Thyroid gland (tissue), 4 donors: ENCODE results near the gene BTBD9. TPM values are rescaled to one million over a fixed set of nuclear protein-coding genes. Genes with fewer than 3 reads are reported as not detected.

Experiments
- DNase-seq, 2 donors: peaks; one replicate each; pipeline ENCODE4 v3.0.0-alpha.2; 2019
- H3K27ac ChIP-seq, 3 donors: fragments of 200-600 bp; sonication (generic); 1 replicate in 2 of 3; 2 replicates in 1 of 3; pipeline ENCODE4 v1.5.1; 2016 to 2019; ENCODE audit warnings: mild to moderate bottlenecking in 1 of 3, moderate library complexity in 1 of 3
- H3K27me3 ChIP-seq: fragments of 200-600 bp; sonication (generic); one replicate; pipeline ENCODE4 v1.5.1; 2019
- H3K36me3 ChIP-seq, 2 donors: fragments of 200-600 bp; sonication (generic); one replicate each; pipeline ENCODE4 v1.5.1; 2016 to 2019
- H3K4me1 ChIP-seq, 2 donors: fragments of 200-600 bp; sonication (generic); one replicate each; pipeline ENCODE4 v1.5.1; 2017 to 2019
- H3K4me3 ChIP-seq, 3 donors: fragments of 200-600 bp; sonication (generic); replicated peaks in 1 of 3; 1 replicate in 2 of 3; 2 replicates in 1 of 3; pipeline ENCODE4 v1.5.1; 2016; ENCODE audit warnings: mild to moderate bottlenecking in 1 of 3
- H3K9me3 ChIP-seq: fragments of 200-600 bp; sonication (generic); one replicate; pipeline ENCODE4 v1.5.1; 2017
- CTCF ChIP-seq, 6 experiments: fragments of 200-600 bp in 3 of 6; fragments of 450-650 bp in 3 of 6; sonication (generic) in 3 of 6; IDR thresholded peaks; one replicate each; pipeline ENCODE4 v1.5.1; 2016 to 2019; ENCODE audit warnings: antibody characterized with exemption in 6 of 6, mild to moderate bottlenecking in 2 of 6, inconsistent platforms in 1 of 6, moderate library complexity in 1 of 6
- POLR2A ChIP-seq, 2 donors: fragments of 450-650 bp; IDR thresholded peaks; one replicate each; pipeline ENCODE4 v1.6.1; 2017; ENCODE audit warnings: antibody characterized with exemption in 2 of 2, mild to moderate bottlenecking in 2 of 2, moderate library complexity in 1 of 2
- WGBS, 2 donors: methylation state at CpG; one replicate each; pipeline ENCODE4 v1.1.5; 2017; 5-methylcytosine and 5-hydroxymethylcytosine counted together
- intact Hi-C: fragments of 100-400 bp; cut with DNase I; formaldehyde crosslinking; loops from one replicate; pipeline ENCODE4 v1.15.1; 2023
- total RNA-seq, 4 donors: library from RNA; depleted of rRNA; stranded (reverse); fragments of >200 nt; gene quantifications; one replicate each; pipeline ENCODE4 v1.2.3, GENCODE V29; 2016

BTBD9 gene
- total RNA-seq, 4 donors from 2014 or later: 17.3 to 32.0 (median 27.4) TPM

- no peak for TF ChIP-seq POLR2A (IDR thresholded peaks at IDR 0.05)
- no peak for TF ChIP-seq CTCF (IDR thresholded peaks at IDR 0.05)
- intact Hi-C loops: no loop called here
- DNase-seq: no peak
These were observed 275.6 kb downstream of the BTBD9 start for GRCh38 chr6:38364127-38364526.

GRCh38 chr6:38355519-38355918 is 284.2 kb downstream of the BTBD9 start:
- WGBS, 2 donors: 74 to 85% methylated on average over 4 of the region's 4 CpGs
- intact Hi-C loops: no loop called here
- no peaks in the 10 kb centered on the region for H3K27me3 ChIP-seq

More at GRCh38 chr6:38364127-38364526, 275.6 kb downstream of the BTBD9 start:
- no peaks in the 10 kb centered on the region for H3K36me3 ChIP-seq
- no peak overlapping the region for H3K27ac ChIP-seq
- H3K9me3 ChIP-seq: no peaks in the 10 kb centered on the region
- H3K4me3 ChIP-seq: no peak overlapping the region
- no peaks in the 10 kb centered on the region for H3K4me1 ChIP-seq
- WGBS, 2 donors: 77 to 79% methylated on average over 3 of the region's 3 CpGs
- H3K27me3 ChIP-seq: no peaks in the 10 kb centered on the region

GRCh38 chr6:38354905-38355304 is 284.8 kb downstream of the BTBD9 start:
- no peak for TF ChIP-seq CTCF (IDR thresholded peaks at IDR 0.05)
- no peak for TF ChIP-seq POLR2A (IDR thresholded peaks at IDR 0.05)
- 20 to 55% methylated on average over 1 of the region's 1 CpG for WGBS, 2 donors

More at GRCh38 chr6:38355519-38355918, 284.2 kb downstream of the BTBD9 start:
- H3K27ac ChIP-seq: no peak overlapping the region
- no peaks in the 10 kb centered on the region for H3K36me3 ChIP-seq
- TF ChIP-seq CTCF (IDR thresholded peaks at IDR 0.05) (no peak), POLR2A (IDR thresholded peaks at IDR 0.05) (no peak)
- peaks cover 7 to 15% of the 10 kb centered on the region in 2 donors for H3K4me1 ChIP-seq
- no peaks in the 10 kb centered on the region for H3K9me3 ChIP-seq
- no peak overlapping the region for H3K4me3 ChIP-seq
- no peak for DNase-seq

GRCh38 chr6:38354037-38354381 is 285.7 kb downstream of the BTBD9 start:
- H3K4me3 ChIP-seq: no peak overlapping the region
- no peaks in the 10 kb centered on the region for H3K9me3 ChIP-seq
- H3K4me1 ChIP-seq: peaks cover 7 to 15% of the 10 kb centered on the region in 2 donors
- TF ChIP-seq POLR2A (IDR thresholded peaks at IDR 0.05): no peak
- TF ChIP-seq CTCF (IDR thresholded peaks at IDR 0.05): no peak
- H3K27ac ChIP-seq: no peak overlapping the region
- intact Hi-C loops: no loop called here
- H3K36me3 ChIP-seq: no peaks in the 10 kb centered on the region
- H3K27me3 ChIP-seq: no peaks in the 10 kb centered on the region
- WGBS, 2 donors: 95 to 98% methylated on average over 1 of the region's 1 CpG
- no peak for DNase-seq

More at GRCh38 chr6:38354905-38355304, 284.8 kb downstream of the BTBD9 start:
- no peak overlapping the region for H3K27ac ChIP-seq
- H3K4me1 ChIP-seq: peaks cover 7 to 15% of the 10 kb centered on the region in 2 donors
- DNase-seq: no peak
- H3K27me3 ChIP-seq: no peaks in the 10 kb centered on the region
- H3K4me3 ChIP-seq: no peak overlapping the region
- intact Hi-C loops: no loop called here
- H3K9me3 ChIP-seq: no peaks in the 10 kb centered on the region
- no peaks in the 10 kb centered on the region for H3K36me3 ChIP-seq

- Histone ChIP-seq H3K9me3 (no peaks in the 10 kb centered on the region), H3K27ac (no peak overlapping the region), H3K4me1 (peaks cover 7 to 15% of the 10 kb centered on the region in 2 donors), H3K36me3 (no peaks in the 10 kb centered on the region), H3K27me3 (no peaks in the 10 kb centered on the region), H3K4me3 (no peak overlapping the region)
- intact Hi-C loops: no loop called here
- 91 to 93% methylated on average over 7 of the region's 7 CpGs for WGBS, 2 donors
- TF ChIP-seq POLR2A (IDR thresholded peaks at IDR 0.05) (no peak), CTCF (IDR thresholded peaks at IDR 0.05) (no peak)
- no peak for DNase-seq
These were observed 286.3 kb downstream of the BTBD9 start for GRCh38 chr6:38353310-38354036.
